Measurements from ENCODE around the gene TTC17. TPM values are rescaled to one million over a fixed set of nuclear protein-coding genes. Genes with fewer than 3 reads are reported as not detected.

The TTC17 gene
- total and polyA plus RNA-seq, 9 of the 15 experiments (the other 6 are each of a cell fraction or from before 2014, with no cell fraction given): 19.7 to 99.1 (median 53.3) TPM

- FAIRE-seq: no peak
- intact Hi-C loops (cut with micrococcal nuclease): no loop called here
- CTCF ChIA-PET (ENCODE audit: low intra/inter-chr PET ratio): no interaction called here
Observed at GRCh38 chr11:43541993-43542392, 183.3 kb downstream of the TTC17 start.

More at GRCh38 chr11:43541993-43542392, 183.3 kb downstream of the TTC17 start:
- TF ChIP-seq, protein P1, sequence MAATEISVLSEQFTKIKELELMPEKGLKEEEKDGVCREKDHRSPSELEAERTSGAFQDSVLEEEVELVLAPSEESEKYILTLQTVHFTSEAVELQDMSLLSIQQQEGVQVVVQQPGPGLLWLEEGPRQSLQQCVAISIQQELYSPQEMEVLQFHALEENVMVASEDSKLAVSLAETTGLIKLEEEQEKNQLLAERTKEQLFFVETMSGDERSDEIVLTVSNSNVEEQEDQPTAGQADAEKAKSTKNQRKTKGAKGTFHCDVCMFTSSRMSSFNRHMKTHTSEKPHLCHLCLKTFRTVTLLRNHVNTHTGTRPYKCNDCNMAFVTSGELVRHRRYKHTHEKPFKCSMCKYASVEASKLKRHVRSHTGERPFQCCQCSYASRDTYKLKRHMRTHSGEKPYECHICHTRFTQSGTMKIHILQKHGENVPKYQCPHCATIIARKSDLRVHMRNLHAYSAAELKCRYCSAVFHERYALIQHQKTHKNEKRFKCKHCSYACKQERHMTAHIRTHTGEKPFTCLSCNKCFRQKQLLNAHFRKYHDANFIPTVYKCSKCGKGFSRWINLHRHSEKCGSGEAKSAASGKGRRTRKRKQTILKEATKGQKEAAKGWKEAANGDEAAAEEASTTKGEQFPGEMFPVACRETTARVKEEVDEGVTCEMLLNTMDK (IDR thresholded peaks at IDR 0.05; ENCODE audit: borderline replicate concordance, insufficient read depth, low read depth, low read length, poor library complexity, severe bottlenecking): no peak
- TF ChIP-seq SRSF7 (optimal IDR thresholded peaks at IDR 0.05; ENCODE audit: low read depth, low read length) (no peak), NCOA2 (IDR thresholded peaks at IDR 0.05; ENCODE audit: partially characterized antibody in 2 of 2) (no peak), TSC22D4 (tag; IDR thresholded peaks at IDR 0.05) (no peak), ZNF717 (CRISPR knock-in tag; IDR thresholded peaks at IDR 0.05) (no peak), SMARCB1 (IDR thresholded peaks at IDR 0.05; ENCODE audit: insufficient read length, low read depth) (no peak), ARNT (IDR thresholded peaks at IDR 0.05) (no peak), ZNF436 (CRISPR knock-in tag; IDR thresholded peaks at IDR 0.05) (no peak), DLX4 (CRISPR knock-in tag; IDR thresholded peaks at IDR 0.05) (no peak), ZFX (CRISPR knock-in tag; IDR thresholded peaks at IDR 0.05) (no peak)
- TF ChIP-seq, protein P2, sequence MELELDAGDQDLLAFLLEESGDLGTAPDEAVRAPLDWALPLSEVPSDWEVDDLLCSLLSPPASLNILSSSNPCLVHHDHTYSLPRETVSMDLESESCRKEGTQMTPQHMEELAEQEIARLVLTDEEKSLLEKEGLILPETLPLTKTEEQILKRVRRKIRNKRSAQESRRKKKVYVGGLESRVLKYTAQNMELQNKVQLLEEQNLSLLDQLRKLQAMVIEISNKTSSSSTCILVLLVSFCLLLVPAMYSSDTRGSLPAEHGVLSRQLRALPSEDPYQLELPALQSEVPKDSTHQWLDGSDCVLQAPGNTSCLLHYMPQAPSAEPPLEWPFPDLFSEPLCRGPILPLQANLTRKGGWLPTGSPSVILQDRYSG (tag; conservative IDR thresholded peaks at IDR 0.05; ENCODE audit: low read depth): no peak
- in situ Hi-C loops (cut with MboI): no loop called here
- no peak overlapping the region for H3K4me3 ChIP-seq
- no peak overlapping the region for H3K27ac ChIP-seq (ENCODE audit: extremely low read depth, low read depth, low read length)
- H3K27me3 ChIP-seq (ENCODE audit: control insufficient read depth in 2 of 2, insufficient read depth in 2 of 2, low read length in 2 of 2): peaks cover 2 to 23% of the 10 kb centered on the region in 2 experiments; a peak in 3 of 5 replicates
- no peaks in the 10 kb centered on the region for H3K79me2 ChIP-seq (ENCODE audit: control insufficient read depth, insufficient read depth, low read length)
- POLR2A ChIA-PET: no interaction called here
- H3K9ac ChIP-seq (ENCODE audit: insufficient read depth in 1 of 2, low read depth in 2 of 2, low read length in 2 of 2): no peak overlapping the region
- no peak for DNase-seq (ENCODE audit: extremely low read depth in 1 of 4, low spot score in 3 of 4)
- H3K9me1 ChIP-seq (ENCODE audit: control insufficient read depth, insufficient read depth, low read length): no peaks in the 10 kb centered on the region
- H2AFZ ChIP-seq (ENCODE audit: low read depth, low read length): no peak overlapping the region
- 0% methylated on average over 2 of the region's 2 CpGs for WGBS (ENCODE audit: insufficient coverage, low coverage, missing lambda C conversion rate)
- no peaks in the 10 kb centered on the region for H4K20me1 ChIP-seq (replicated peaks; ENCODE audit: control insufficient read depth, insufficient read depth, low read length)
- H3K4me2 ChIP-seq (ENCODE audit: insufficient read depth, low read length): no peak overlapping the region
- H3K4me1 ChIP-seq (replicated peaks in 1 of 2; ENCODE audit: control insufficient read depth in 2 of 2, insufficient read depth in 2 of 2, low read length in 2 of 2): peaks cover 0 to 2% of the 10 kb centered on the region in 2 experiments; a peak in 2 of 5 replicates
- no peak for ATAC-seq
- no peaks in the 10 kb centered on the region for H3K36me3 ChIP-seq (ENCODE audit: control insufficient read depth, insufficient read depth, low read length)
- H3K9me3 ChIP-seq (replicated peaks; ENCODE audit: control insufficient read depth, insufficient read depth, low read depth, low read length): no peaks in the 10 kb centered on the region
- no TSS peak for BruUV-seq (replicated peaks)

Measured in K562 (cell line).